Activated CD4-positive, alpha-beta T cell treated with anti-CD3 and anti-CD28 coated beads, Interleukin-2, amount 50 U/mL, for 4 hours (primary cell): ENCODE measurements around the gene NPHS1.
"Not testable (repeated sequence)": the region's sequence is repeated elsewhere in the genome, so short reads cannot be mapped to it uniquely, and the experiment has no call there.

Experiments
- DNase-seq, 2 experiments: peaks; one replicate each; pipeline ENCODE4 v3.0.0-alpha.2; 2020

The NPHS1 gene

DNA sequence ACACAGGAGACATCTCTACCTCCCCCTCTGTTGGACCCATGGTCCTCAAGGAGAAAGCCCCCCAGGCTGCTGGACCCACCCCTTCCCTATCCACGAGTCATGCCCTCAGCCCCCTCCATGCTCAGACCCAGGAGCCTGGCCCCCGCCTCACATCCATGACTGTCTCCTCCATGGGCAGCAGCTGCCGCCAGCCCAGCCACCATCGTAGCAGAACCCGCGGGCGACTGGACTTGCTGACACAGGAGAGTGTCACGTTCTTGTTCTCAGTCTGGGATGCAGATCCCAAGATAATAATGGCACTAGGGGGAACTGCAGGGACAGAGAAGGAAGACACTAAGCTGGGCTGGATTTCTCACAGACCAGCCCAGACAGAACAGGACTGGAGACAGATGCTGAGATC lies 3.8 kb downstream of the NPHS1 start:
- no peak for DNase-seq

DNA sequence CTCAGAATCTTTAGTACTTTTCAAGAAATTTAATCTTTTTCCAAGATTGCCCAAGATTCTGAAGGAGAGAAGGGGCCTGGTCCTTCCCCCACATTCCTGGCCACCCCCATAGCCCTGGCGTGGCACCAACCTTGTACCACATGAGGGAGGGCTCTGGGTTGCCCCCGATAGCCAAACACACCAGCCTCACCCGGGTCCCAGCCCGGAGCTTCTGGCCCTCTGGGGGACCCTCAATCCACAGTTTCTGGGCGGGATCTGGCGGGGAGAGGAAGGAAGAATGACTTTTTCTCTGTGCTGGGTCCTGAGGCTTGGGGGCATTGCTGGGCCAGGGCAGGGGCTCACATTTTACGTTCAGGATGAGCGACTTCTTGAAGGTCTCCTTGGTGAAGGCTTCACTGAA lies 4.4 kb downstream of the NPHS1 start:
- no peak for DNase-seq

DNA sequence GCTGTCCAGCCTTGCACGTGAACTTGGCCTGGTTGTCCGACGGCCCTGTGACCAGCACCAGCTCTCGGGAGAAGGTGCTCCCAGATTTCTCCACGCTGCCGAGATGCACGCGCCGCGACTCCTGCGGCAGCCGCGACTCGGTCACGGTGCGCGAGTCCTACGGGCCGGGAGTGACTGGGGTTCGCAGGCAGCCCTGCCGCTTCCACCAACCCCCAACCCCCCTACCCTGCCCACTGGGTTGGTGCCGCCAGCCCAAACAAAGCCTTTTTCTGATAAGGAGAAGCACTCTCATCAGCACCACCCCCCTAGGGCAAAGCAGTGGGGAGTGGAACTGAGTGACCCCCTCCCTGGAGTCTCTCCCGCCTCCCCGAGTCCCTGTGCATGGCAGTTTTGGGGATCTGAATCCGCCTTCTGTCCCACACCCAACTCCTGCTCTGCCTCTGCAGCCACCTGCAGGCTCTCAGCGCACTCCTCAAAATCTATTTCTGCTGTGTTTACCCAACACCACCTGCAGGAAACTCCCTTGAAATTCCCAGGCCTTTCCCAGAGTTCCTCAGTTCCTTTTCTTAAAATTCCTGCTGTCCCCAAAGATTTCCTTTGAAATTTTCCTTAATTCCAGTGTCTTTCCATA lies 6.2 kb downstream of the NPHS1 start:
- no peak for DNase-seq

DNA sequence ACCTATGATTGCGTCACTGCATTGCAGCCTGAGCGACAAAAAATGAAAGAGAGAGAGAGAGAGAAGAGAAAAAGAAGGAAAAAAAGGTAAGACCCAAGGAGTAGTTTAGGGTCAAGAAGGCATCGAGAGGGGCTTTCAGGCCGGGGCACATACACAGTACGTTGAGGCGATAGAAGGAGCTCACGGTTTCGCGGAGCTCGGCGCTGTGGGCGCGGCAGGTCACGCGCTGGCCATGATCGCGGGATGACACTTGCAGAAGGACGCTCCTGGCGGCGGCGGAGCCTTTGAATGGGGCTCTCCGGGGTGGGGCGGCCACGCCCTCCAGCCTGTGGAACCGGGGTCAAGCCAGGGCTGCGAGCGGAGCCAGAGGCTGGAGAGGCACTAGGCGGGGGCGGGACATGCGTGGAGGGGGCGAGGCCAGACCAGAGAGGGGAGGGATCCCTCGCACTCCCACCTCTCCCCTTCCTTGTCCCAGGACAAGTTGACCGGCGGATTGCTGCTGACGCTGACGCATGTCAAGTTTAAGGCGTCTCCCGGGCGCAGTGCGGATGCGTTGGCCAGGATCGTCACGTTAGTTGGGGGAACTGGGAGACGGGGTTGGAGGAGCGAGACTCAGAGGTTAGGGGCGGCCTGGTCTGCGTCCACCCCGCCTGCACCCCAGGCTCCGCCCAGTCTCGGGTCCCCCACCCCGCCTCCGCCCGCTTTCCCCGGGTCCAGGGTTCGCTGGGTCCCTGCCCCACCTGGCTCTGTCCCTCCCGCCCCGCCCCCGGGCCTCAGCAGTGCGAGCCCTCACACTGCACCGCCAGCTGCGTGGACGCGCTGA lies 6.9 kb downstream of the NPHS1 start:
- DNase-seq = no peak

DNA sequence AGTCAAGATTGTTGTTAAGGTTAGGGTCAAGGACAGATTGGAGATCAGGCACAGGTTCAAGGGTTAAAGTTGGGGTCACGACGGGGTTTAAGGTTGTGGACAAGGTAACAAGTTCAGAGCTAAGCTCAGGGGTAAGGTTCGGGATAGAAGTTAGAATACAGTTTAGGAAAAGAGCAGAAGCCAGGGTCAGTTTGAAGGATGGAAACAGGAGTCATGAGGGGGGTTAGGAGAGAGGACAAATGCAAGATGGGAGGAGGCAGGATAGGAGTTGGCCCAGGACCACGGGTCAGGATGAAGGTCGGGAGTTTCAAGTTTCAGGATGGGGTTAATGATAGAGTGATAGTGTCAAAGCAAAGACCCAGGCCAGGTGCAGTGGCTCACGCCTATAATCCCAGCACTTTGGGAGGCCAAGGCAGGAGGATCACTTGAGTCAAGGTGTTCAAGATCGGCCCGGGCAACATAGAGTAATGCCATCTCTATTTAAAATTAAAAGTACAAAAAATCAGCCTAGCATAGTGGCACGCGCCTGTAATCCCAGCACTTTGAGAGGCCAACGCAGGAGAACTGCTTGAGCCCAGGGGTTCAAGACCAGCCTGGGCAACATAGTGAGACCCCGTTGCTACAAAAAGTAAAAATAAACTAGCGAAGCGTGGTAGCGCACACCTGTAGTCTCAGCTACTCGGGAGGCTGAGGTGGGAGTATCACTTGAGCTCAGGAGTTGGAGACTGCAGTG lies 7.7 kb downstream of the NPHS1 start:
- no peak for DNase-seq

DNA sequence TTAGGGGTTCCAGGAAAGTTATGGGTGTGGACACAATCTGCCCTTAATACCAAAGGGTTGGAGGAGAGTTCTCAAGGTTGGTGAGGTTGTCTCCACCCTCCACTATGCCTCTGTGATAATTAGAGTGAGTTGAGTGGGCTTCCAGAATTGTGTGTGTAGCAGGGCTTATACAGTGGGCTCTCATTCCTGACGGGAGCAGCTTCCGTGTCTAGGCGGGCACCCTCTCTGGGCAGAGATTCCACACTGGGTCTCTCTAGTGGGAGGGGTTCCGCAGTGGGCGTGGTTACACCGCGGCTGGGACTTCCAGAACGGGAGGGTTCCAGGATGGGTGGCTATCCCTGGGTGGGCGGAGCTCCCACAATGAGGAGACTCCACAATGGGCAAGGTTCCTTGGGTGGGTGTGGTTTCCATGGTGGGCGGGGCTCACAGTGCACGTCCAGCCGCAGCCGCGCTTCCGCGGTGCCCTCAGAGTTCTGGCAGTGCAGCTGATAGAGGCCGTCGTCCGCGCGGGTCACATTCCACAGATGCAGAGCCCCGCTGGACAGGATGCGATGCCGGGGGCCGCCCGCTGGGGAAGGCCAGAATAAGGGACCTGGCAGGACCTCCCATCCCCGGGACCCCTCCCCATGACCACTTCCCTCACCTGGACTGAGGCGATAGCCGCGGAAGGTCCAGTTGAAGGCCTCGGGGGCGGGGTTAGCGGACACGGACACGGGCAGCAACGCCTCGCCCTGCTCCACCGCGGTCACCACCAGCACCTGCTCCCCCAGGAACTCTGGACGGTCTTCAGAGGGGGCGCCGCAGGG lies 8.4 kb downstream of the NPHS1 start:
- no peak for DNase-seq

DNA sequence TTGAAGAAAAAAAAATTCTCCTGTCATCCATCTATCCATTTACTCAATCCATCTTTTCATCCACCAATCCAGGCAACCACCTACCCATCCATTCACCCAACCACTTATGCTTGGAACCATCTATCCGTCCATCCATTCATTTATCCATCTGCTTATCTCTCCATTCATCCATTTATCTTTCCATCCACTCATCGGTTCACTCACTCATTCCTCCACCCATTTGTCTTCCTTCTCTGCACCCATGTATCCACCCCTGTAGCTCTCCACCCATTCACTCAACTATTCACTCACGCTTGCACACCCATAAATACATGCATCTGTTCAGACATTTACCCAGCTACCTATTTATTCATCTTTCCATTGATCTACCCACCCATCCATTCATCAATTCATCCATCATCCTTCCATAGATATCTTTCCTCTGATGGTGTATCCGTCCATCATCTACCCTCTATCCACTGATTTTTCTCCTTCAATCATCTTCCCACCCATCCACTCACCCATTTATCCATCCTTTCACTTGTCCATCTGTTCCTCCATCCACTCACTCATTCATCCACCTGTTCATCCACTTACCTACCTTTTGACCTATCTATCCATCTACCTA lies 9.5 kb downstream of the NPHS1 start:
- DNase-seq = no peak

DNA sequence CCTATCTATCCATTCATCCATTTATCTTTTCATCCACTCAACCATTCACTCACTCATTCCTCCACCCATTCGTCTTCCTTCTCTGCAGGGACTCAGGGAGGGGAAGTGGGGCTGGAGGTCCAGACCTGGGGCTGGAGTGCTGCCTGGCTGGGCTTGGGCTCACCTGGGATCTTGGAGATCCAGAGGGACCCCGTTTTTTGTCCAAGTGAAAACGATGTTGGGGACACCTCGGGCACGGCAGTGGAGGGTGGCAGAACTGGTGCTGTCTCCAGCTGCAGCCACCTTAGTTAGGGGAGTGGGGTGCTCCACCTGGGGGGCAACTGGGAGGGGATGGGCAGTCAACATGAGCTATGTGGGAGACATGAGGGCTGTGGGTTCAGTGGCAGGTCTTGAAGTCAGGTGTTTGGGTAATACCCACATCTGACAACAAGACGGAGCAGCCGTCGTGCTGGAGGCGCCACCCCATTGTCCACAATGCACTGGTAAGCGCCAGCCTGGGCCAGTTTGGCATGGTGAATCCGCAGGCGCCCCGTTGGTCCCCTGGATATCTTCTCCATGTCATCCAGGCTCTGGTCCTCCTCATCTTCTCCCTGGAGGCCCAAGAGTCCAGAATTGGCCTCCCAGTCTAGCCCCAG lies 10.2 kb downstream of the NPHS1 start:
- DNase-seq = no peak

DNA sequence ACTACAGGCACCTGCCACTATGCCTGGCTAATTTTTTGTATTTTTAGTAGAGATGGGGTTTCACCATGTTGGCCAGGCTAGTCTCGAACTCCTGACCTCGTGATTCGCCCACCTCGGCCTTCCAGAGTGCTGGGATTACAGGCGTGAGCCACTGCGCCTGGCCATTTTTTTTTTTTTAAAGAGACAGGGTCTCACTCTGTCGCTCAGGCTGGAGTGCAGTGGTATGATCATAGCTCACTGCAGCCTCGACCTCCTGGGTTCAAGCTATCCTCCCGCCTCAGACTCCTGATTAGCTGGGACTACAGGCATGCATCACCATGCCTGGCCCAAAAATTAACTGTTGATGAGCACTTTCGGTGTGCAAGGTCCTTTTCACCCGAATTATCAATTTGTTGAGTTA lies 16.2 kb downstream of the NPHS1 start:
- not testable (repeated sequence) for DNase-seq

DNA sequence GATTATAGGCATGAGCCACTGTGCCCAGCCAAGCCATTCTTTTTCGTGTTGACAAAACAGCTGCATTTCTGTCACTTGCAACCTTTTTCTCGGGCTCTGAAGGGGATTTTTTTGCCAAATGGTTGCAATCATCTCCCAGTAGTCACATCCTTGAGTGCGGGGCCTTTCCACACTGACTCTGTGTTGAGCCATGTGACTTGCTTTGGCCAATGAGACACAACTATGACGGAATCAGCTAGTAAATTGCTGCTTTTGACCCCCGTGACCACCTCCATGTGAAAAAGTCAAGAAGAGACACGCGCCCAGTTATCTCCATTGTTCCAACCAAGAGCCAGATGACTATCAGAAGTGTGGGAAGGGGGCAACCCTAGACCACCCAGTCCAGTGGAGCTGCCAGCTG lies 18.3 kb downstream of the NPHS1 start:
- DNase-seq = no peak

DNA sequence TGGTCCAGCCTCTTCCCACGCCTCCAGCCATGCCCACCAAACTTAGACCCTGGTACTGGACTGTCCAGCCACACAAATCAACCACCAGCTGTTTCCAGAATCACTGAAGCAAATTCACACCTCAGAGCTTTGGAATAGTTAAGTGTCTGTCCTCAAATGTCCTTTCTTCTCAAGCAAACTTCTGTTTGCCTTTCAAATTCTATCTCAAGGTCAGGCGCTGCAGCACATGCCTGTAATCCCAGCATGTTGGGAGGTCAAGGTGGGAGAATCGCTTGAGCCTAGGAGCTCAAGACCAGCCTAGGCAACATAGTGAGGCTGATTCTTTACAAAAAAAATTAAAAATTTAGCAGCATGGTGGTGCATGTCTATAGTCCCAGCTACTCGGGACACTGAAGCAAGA lies 20.2 kb downstream of the NPHS1 start:
- DNase-seq = no peak

DNA sequence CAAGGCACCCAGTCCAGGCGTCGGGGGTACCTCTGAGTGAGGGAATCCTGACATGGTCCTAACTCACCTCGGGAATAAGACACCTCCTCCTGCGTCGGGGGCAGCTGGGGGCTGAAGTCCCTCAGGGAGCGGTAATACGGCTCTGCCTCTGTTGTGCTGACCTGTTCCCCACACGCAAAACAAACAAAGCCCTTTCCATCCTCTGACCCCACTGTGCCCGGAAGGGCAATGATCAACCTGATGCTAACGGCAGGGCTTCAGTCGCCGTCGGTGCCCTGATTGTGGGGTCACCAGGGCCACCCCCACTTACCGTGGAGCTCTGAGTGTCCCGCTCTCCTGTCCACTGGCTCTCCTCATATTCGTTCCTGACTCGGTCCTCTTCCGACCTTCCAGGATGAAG lies 21.3 kb downstream of the NPHS1 start:
- DNase-seq = no peak

DNA sequence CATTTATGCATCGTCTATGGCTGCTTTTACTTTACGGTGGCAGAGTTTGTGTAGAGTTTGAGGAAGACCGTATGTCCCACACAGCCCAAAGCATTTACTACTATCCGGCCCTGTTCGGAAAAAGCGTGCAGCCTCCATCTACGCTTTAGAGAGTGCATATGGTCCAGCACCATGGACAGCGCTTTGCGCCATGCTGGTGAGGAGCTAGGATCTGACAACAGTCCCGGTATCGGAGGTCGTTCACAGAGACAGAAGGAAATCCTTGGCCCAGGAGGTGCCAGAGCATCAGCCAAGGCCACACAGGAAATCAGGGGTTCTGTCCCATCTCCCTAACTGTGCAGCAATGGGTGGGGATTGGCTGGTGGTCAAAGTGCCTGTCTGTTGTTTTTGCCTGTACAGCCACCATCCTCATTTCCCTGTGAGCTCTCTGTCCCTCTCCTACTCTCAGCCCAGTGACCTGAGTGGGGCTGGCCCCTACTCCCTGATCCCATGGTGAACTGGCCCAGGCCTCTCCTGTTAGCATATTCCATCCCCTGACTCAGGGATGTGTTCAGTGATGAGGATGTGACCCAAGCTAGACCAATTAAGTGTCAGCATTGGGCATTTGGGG lies 23.5 kb downstream of the NPHS1 start:
- peak; percentile 32 to 38 for DNase-seq

DNA sequence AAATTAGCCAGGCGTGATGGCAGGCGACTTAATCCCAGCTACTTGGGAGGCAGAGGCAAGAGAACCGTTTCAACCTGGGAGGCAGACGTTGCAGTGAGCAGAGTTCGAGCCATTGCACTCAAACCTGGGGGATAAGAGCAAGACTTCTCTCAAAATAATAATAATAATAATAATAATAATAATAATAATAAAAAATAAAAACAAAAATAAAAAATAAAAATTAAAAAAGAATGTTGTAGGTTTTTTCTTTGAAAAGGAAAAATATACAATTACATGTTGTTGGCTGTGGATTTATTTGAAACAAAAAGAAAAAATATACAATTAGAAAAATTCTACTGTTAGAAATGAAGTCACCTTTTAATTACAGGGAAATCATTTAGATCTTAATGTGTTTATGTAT lies 28.2 kb downstream of the NPHS1 start:
- DNase-seq = no peak

DNA sequence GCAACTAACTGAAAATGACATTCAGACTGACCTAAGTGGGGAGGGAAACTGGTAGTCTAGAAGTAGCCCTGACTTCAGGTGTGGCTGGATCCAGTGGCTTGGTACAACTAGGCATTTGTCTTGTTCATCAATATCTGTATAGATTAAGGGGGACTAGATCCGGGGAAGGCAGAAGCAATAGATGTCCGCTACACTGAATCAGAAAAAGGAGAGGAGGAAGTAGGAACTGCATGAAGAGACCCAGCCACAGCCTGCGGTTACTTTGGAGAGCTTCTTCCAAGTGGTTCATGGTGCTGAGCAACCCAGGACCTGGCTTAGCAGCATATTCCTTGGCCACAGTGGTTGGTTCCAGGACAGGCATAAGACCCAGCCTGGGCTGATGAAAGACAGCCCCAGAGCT lies 29.7 kb downstream of the NPHS1 start:
- no peak for DNase-seq

DNA sequence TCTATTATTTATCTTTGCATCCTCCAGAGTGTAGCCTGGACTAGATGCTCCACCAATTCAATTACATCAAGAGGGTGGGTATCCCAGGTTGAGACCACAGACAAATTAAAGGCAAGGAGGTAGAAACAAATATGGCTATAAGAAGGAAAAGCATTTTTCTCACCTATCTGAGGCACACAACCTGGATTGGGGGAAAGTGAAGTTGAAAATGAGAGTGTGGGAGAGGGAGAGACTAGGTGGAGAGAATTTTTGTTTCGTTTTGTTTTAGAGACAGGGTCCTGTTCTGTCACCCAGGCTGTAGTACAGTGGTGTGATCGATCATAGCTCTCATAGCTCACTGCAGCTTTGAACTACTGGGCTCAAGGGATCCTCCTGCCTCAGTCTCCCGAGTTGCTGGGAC lies 33.9 kb downstream of the NPHS1 start:
- DNase-seq = no peak

DNA sequence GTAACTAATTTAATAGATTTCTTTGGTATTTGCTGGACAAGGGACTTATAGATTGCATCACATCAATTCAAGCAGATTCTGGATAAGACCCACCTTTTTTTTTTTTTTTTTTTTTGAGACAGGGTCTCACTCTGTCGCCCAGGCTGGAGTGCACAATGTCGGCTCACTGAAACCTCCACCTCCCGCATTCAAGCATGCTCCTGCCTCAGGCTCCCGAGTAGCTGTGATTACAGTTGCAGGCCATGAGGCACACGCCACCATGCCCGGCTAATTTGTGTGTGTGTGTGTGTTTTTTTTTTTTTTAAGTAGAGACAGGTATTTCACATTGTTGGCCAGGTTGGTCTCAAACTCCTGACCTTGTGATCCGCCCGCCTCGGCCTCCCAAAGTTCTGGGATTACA lies 35.5 kb downstream of the NPHS1 start:
- no peak for DNase-seq

DNA sequence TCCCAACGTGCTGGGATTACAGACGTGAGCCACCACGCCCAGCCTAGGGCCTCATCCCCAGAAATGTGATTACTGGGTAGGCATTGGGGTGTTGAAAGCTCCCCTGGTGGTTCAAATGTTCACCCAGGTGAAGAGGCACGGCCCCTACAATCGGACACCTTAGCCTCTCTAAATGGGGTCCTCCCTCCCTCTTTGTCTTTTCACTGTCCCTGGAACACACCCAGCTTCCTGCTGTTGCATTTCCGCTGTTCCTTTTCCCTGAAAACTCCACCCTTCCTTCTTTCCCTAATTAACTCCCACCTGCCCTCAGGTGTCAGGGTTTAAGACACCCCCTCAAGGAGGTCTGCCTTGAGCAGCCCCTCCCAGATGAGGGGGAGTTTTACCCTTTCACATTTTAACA lies 36.0 kb downstream of the NPHS1 start:
- DNase-seq = no peak

DNA sequence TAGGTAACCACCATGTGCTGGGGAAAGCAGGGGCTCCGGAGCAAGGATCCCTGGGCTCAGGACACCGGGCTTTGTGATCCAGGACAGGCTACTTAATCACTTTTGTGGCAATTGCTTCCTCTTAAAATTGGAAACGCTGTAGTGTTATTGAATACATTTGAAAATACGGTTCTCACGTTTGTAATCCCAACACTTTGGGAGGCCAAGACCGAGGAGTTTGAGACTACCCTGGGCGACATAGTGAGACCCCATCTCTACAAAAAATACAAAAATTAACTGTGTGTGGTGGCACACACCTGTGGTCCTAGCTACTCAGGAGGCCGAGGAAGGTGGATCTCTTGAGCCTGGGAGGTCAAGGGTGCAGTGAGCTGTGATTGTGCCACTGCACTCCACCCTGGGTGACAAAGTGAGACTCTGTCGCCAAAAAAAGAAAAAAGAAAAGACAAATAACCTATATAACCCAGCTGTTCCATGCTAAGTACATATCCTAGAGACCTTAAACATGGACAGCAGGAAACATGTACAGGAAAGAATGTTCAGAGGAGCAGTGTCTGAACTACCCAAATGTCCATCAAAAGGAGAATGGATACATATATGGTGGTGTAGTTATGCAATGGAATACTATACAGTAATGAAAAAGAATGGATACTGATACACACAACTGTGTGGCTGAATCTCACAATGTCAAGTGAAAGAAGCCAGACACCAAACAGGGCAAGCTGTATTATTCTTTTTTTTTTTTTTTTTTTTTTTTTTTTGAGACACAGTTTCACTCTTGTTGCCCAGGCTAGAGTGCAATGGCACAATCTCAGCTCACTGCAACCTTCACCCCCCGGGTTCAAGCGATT lies 39.0 kb downstream of the NPHS1 start:
- DNase-seq = no peak

DNA sequence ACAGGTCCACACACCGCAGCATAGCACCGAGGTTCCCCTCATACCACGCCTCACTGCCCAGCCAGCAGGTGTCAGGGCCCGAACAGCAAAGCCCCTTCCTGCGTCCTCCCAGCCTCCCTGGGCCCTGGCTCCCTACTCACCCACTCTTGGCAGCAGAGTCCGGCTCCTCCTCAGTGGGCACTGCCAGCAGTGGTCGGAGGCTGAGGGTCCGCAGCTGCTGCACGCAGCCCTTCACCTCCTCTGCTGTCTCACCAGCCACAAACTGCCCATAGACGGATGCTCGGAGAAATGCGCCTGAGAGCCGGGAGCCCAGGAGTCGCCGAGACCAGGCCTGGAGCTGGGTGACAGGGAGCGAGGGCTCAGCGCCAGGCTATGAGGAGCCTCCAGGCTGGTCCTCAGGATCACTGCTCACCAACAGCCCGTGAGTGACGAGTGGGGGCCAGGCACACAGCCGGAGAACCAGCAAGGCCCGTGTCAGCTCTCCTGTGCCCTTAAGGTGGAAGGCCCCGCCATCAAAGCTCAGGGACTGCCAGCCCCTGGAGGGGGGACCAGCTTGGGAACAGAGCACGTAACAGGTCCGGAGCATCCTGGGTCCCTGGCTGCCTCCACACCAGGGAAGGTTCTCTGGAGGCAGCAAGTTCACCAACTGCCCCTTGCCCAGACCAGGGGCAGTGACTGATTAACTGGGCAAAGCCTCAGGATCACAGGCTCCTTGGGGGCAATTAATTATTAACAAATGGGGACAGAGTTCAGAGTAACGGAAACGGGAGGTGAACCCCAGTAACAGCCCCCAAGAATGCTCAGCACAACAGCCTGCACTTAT lies 39.9 kb downstream of the NPHS1 start, which contains the start of gene PRODH2:
Gene PRODH2 (minus strand): TSS at position 626 of the 823 bp plus-strand sequence. CDS start 40 bp downstream, at position 586.
- DNase-seq = no peak
